CD4-positive, alpha-beta T cell (primary cell): ENCODE data around the gene HIVEP1. TPM values are rescaled to one million over a fixed set of nuclear protein-coding genes. Genes with fewer than 3 reads are reported as not detected.

Experiments used
- ATAC-seq: fragments of 200-7000 bp; cut with Tn5 transposase; one replicate; pipeline ENCODE4 v1.10.0; 2022; ENCODE audit warnings: mild to moderate bottlenecking; ENCODE audit not compliant: poor library complexity
- CTCF ChIA-PET: fragments of 350-600 bp; sonication (Branson Sonifier 250); formaldehyde crosslinking; loops from one replicate; lab custom pipeline; 2021; ENCODE audit warnings: antibody characterized with exemption, inconsistent platforms; lab: Charles Lee
- POLR2A ChIA-PET: fragments of 350-600 bp; sonication (Branson Sonifier 250); formaldehyde crosslinking; loops from one replicate; lab custom pipeline; 2021; ENCODE audit warnings: antibody characterized with exemption, inconsistent platforms; lab: Charles Lee
- DNase-seq, 14 experiments: peaks; one replicate each; pipeline ENCODE4 v3.0.0-alpha.2; 2013 to 2020; ENCODE audit warnings: mixed read lengths in 2 of 14
- H3K27ac ChIP-seq, 2 donors: one replicate each; pipeline versions ENCODE4 v1.5.1 to v1.7.0; 2013; ENCODE audit warnings: low read length in 2 of 2, low read depth in 1 of 2, mild to moderate bottlenecking in 1 of 2
- H3K27me3 ChIP-seq, 2 experiments: 1 replicate in 1 of 2; 2 replicates in 1 of 2; pipeline versions ENCODE4 v1.6.1 to v1.7.0; 2013; ENCODE audit warnings: low read length in 2 of 2, control low read depth in 1 of 2, mild to moderate bottlenecking in 1 of 2, moderate library complexity in 1 of 2; ENCODE audit not compliant: insufficient read depth in 2 of 2, control insufficient read depth in 1 of 2
- H3K36me3 ChIP-seq: one replicate; pipeline ENCODE4 v1.6.1; 2013; ENCODE audit warnings: low read length, control low read depth; ENCODE audit not compliant: insufficient read depth
- H3K4me1 ChIP-seq: one replicate; pipeline ENCODE4 v1.6.1; 2013; ENCODE audit warnings: low read length, control low read depth; ENCODE audit not compliant: insufficient read depth
- H3K4me3 ChIP-seq: one replicate; pipeline ENCODE4 v1.5.1; 2013; ENCODE audit warnings: mild to moderate bottlenecking, low read length, moderate library complexity
- H3K9me3 ChIP-seq, 2 experiments: 1 replicate in 1 of 2; 2 replicates in 1 of 2; pipeline versions ENCODE4 v1.6.1 to v1.7.0; 2013; ENCODE audit warnings: low read length in 2 of 2, mild to moderate bottlenecking in 2 of 2, control low read depth in 1 of 2, moderate library complexity in 1 of 2; ENCODE audit not compliant: control insufficient read depth in 1 of 2, insufficient read depth in 1 of 2
- H3K27ac Mint-ChIP-seq: one replicate; pipeline ENCODE4 v1.8.0; 2020; ENCODE audit warnings: mixed read lengths
- H3K27me3 Mint-ChIP-seq: one replicate; pipeline ENCODE4 v1.8.0; 2021; ENCODE audit warnings: mixed read lengths
- H3K36me3 Mint-ChIP-seq: one replicate; pipeline ENCODE4 v1.8.0; 2021; ENCODE audit warnings: low read depth, mixed read lengths
- H3K4me1 Mint-ChIP-seq: one replicate; pipeline ENCODE4 v1.8.0; 2021; ENCODE audit warnings: low read depth, mixed read lengths
- H3K4me3 Mint-ChIP-seq: one replicate; pipeline ENCODE4 v1.8.0; 2020; ENCODE audit warnings: mild to moderate bottlenecking, mixed read lengths
- H3K9me3 Mint-ChIP-seq: one replicate; pipeline ENCODE4 v1.8.0; 2020; ENCODE audit warnings: mixed read lengths
- CTCF ChIP-seq: fragments of 200-600 bp; IDR thresholded peaks from one replicate; pipeline ENCODE4 v1.8.0; 2022; ENCODE audit warnings: antibody characterized with exemption, mild to moderate bottlenecking
- intact Hi-C, 2 experiments: fragments of 100-400 bp; cut with DNase I in 1 of 2; cut with micrococcal nuclease in 1 of 2; formaldehyde crosslinking; loops; one replicate each; pipeline versions ENCODE4 v1.15.1 to v1.9.0; 2023 to 2025; cut with DNase I, micrococcal nuclease
- total RNA-seq, 174 experiments: library from RNA in 2 of 174; stranded (reverse) in 2 of 174; gene quantifications; one replicate each; pipeline ENCODE4 v1.2.3 and lab custom pipeline; 2021 to 2026

The HIVEP1 gene
- total RNA-seq, 2 experiments from 2014 or later: 76.3 to 78.8 TPM

GRCh38 chr6:12165722-12166280 is 153.7 kb downstream of the HIVEP1 start:
- peaks cover 43% of the 10 kb centered on the region for H3K36me3 Mint-ChIP-seq
- H3K4me1 ChIP-seq: peaks cover 13% of the 10 kb centered on the region
- peaks cover 15% of the 10 kb centered on the region for H3K36me3 ChIP-seq
- ATAC-seq: no peak
- no peaks in the 10 kb centered on the region for H3K9me3 ChIP-seq
- H3K27ac ChIP-seq: no peak overlapping the region
- intact Hi-C loops: no loop called here
- H3K4me3 ChIP-seq: no peak overlapping the region
- no peak overlapping the region for H3K4me3 Mint-ChIP-seq
- CTCF ChIA-PET: no interaction called here
- no peaks in the 10 kb centered on the region for H3K27me3 Mint-ChIP-seq
- H3K27me3 ChIP-seq: no peaks in the 10 kb centered on the region
- no peak overlapping the region for H3K27ac Mint-ChIP-seq
- no peak for DNase-seq
- POLR2A ChIA-PET: interaction anchor here (0.7 kb wide), 1 partner anchor 65 kb away, joined by 4 read pairs; no protein-coding TSS in a partner anchor
- H3K9me3 Mint-ChIP-seq: no peaks in the 10 kb centered on the region
- TF ChIP-seq CTCF: no peak
- peaks cover 49% of the 10 kb centered on the region for H3K4me1 Mint-ChIP-seq

GRCh38 chr6:12169377-12169776 is 157.3 kb downstream of the HIVEP1 start:
- Mint-ChIP-seq H3K9me3 (no peaks in the 10 kb centered on the region), H3K4me1 (peaks cover 17% of the 10 kb centered on the region), H3K36me3 (peaks cover 8% of the 10 kb centered on the region), H3K27ac (no peak overlapping the region), H3K4me3 (no peak overlapping the region), H3K27me3 (no peaks in the 10 kb centered on the region)
- H3K4me1 ChIP-seq: peaks cover 4% of the 10 kb centered on the region
- H3K27me3 ChIP-seq: no peaks in the 10 kb centered on the region
- H3K27ac ChIP-seq: no peak overlapping the region
- ATAC-seq (peak; percentile 21), DNase-seq (peak in 1 of 14 experiments; percentile 16)
- H3K36me3 ChIP-seq: peaks cover 3% of the 10 kb centered on the region
- intact Hi-C loops: no loop called here
- no peak for TF ChIP-seq CTCF
- H3K9me3 ChIP-seq: no peaks in the 10 kb centered on the region
- ChIA-PET CTCF (no interaction called here), POLR2A (no interaction called here)
- H3K4me3 ChIP-seq: no peak overlapping the region

GRCh38 chr6:12170351-12171092 is 158.4 kb downstream of the HIVEP1 start:
- H3K27ac Mint-ChIP-seq: no peak overlapping the region
- H3K27ac ChIP-seq: no peak overlapping the region
- peaks cover 8% of the 10 kb centered on the region for H3K4me1 Mint-ChIP-seq
- H3K4me3 Mint-ChIP-seq: no peak overlapping the region
- DNase-seq: no peak
- CTCF ChIA-PET: no interaction called here
- no peaks in the 10 kb centered on the region for H3K9me3 ChIP-seq
- intact Hi-C loops: no loop called here
- no peak overlapping the region for H3K4me3 ChIP-seq
- peaks cover 4% of the 10 kb centered on the region for H3K4me1 ChIP-seq
- no peaks in the 10 kb centered on the region for H3K27me3 Mint-ChIP-seq
- no peaks in the 10 kb centered on the region for H3K9me3 Mint-ChIP-seq
- POLR2A ChIA-PET: interaction anchor here (0.6 kb wide), 1 partner anchor 162 kb away, joined by 3 read pairs; no protein-coding TSS in a partner anchor
- H3K27me3 ChIP-seq: no peaks in the 10 kb centered on the region
- H3K36me3 Mint-ChIP-seq: no peaks in the 10 kb centered on the region
- no peak for ATAC-seq
- no peak for TF ChIP-seq CTCF
- H3K36me3 ChIP-seq: no peaks in the 10 kb centered on the region
